Stromal cell of bone marrow (primary cell): ENCODE measurements around the gene GRHL1.

Experiments used
- DNase-seq: peaks from one replicate; pipeline ENCODE4 v3.0.0-alpha.2; 2012; ENCODE audit warnings: low read depth

GRHL1 gene

GRCh38 chr2:9994462-9994861 is 43.0 kb downstream of the GRHL1 start:
- no peak for DNase-seq

GRCh38 chr2:9995059-9995458 is 43.6 kb downstream of the GRHL1 start:
- DNase-seq: no peak

GRCh38 chr2:9996321-9996720 is 44.8 kb downstream of the GRHL1 start:
- no peak for DNase-seq

- DNase-seq: no peak
Measured at GRCh38 chr2:9997936-9998335, 46.4 kb downstream of the GRHL1 start.

GRCh38 chr2:9998916-9999654 is 47.6 kb downstream of the GRHL1 start:
- no peak for DNase-seq

- no peak for DNase-seq
Measured at GRCh38 chr2:9999693-10000092, 48.2 kb downstream of the GRHL1 start.

GRCh38 chr2:10000541-10000940 is 49.0 kb downstream of the GRHL1 start:
- DNase-seq: no peak

GRCh38 chr2:10001586-10001985 is 50.1 kb downstream of the GRHL1 start:
- no peak for DNase-seq

- DNase-seq: no peak
Measured at GRCh38 chr2:10002109-10002508, 50.6 kb downstream of the GRHL1 start.

- no peak for DNase-seq
Measured at GRCh38 chr2:10002681-10003080, 51.2 kb downstream of the GRHL1 start.

GRCh38 chr2:10003206-10004125 is 52.0 kb downstream of the GRHL1 start:
- DNase-seq: peak; percentile 38

GRCh38 chr2:10004401-10004800 is 52.9 kb downstream of the GRHL1 start:
- DNase-seq: no peak

GRCh38 chr2:10004836-10005235 is 53.3 kb downstream of the GRHL1 start:
- DNase-seq: no peak

- no peak for DNase-seq
Measured at GRCh38 chr2:10005461-10006235, 54.2 kb downstream of the GRHL1 start.

- no peak for DNase-seq
Measured at GRCh38 chr2:10006236-10007161, 55.0 kb downstream of the GRHL1 start.

- no peak for DNase-seq
Measured at GRCh38 chr2:10007435-10007834, 55.9 kb downstream of the GRHL1 start.

GRCh38 chr2:10007921-10008808 is 56.7 kb downstream of the GRHL1 start:
- peak; percentile 20 for DNase-seq

- no peak for DNase-seq
Measured at GRCh38 chr2:10008809-10009176, 57.3 kb downstream of the GRHL1 start.

GRCh38 chr2:10009271-10009810 is 57.8 kb downstream of the GRHL1 start:
- no peak for DNase-seq
